GM19238 (cell line): ENCODE results near the gene FBXO24.
A peak's percentile ranks its signal among the peaks of the same experiment; 100 is the strongest.
"Not testable (repeated sequence)": the region's sequence is repeated elsewhere in the genome, so short reads cannot be mapped to it uniquely, and the experiment has no call there.

Source experiments
- DNase-seq: peaks from one replicate; pipeline ENCODE4 v3.0.0; 2011; ENCODE audit warnings: low spot score; ENCODE audit not compliant: insufficient read length

The FBXO24 gene

DNA sequence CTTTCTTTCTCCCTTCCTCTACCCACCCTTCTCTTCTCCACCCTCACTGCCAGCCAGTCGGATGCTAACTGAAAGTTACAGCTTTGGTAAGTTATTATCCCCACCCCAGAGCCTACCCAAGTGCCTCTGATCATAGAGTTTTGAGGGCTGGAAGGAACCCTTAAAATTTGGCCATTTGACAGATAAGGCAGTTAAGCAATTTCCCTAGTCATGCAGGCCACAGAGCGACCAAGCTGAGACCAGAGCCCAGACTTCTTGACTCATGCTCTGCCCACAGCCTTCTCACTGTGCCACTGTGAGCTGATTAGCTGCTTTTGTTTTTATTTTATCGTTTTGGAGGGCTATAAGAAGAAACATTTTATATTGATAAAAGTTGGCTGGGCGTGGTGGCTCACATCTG lies 29.6 kb upstream of the FBXO24 start:
- DNase-seq: no peak

DNA sequence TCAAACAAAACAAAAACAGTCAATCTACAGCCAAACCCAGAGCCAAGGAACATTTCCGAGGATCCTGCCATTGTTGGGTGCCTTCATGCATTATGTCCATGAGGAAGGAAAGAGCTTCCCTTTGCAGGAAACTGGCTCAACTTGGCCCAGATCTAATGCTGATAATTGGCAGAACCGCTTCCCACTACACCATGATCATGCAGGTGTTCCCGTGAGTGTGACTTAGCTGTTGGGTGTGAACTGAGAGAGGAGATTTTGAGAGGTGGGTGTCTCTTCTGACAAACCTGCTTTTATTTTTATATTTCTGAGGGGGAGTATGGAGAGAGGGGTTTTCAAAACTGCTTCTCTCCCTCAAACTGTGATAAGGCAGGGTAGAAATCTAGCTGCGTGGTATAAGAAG lies 27.0 kb upstream of the FBXO24 start:
- DNase-seq: no peak

DNA sequence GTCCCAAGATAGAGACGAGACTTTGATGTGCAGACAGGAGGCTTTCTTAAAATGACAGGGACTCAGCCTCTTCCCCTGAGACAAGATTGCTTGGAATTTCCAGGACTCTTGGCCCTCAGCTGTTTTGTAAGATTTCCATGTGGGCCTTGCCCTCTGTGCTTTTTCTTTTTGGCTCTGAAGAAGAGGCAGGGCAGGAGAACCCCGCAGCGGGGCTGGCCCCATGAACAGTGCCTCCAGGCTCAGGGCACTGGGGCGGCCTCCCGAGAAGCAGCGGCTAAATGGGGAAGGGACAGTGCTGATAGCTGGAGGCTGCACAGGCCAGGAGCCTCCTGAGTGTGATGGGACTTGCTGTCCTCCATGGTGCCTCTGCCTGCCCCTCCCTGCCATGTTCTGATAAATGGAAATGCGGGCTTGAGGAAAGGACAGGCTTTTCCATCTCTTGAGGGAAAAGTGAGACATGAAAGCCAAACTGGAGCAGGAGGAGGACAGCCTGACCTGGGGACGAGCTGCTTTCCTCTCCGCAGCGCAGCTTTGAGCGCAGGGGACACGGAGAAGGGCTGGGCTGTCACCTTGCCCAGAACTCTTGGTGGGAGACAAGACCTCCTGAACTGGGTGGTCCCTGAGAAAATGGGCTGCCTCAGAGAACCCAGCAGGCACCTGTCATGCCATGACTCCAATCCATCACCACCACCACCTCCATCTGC lies 24.5 kb upstream of the FBXO24 start:
- no peak for DNase-seq

DNA sequence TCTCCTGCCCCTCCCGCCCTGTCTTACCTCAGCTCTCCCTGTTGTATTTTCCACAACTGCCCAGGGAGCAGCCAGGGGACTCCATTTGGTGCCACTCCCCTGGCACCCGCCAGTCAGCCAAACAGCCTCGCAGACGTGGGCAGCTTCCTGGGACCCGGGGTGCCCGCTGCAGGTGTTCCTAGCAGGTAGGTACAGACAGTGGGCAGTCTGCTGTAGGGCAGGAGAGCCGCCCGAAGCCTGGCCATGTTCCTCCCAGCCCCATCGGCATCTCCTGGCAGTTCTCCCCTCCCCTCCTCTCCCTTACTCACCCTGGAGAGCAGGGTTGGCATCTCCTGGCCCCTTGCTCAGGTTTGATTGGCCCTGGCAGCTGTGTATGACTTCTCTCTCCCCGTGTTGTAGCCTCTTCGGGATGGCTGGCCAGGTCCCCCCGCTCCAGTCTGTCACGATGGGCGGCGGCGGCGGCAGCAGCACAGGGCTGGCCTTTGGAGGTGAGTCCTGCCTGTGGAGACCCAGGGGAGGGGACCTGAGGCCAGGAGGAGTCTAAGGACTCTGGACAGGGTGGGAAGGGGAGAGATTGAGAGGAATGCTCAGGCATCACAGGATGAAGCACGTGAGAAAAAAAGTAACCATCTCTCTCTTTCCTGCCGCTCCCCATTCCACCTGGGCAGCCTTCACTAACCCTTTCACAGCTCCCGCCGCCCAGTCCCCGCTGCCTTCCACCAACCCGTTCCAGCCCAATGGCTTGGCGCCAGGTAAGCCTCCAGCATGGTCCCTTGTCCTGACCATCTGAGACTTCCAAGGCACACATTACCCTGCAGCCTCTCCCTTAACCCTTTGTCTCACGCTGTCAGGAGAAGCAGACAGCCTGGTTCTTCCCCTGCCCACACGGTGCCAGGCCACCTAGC lies 23.7 kb upstream of the FBXO24 start:
- no peak for DNase-seq

DNA sequence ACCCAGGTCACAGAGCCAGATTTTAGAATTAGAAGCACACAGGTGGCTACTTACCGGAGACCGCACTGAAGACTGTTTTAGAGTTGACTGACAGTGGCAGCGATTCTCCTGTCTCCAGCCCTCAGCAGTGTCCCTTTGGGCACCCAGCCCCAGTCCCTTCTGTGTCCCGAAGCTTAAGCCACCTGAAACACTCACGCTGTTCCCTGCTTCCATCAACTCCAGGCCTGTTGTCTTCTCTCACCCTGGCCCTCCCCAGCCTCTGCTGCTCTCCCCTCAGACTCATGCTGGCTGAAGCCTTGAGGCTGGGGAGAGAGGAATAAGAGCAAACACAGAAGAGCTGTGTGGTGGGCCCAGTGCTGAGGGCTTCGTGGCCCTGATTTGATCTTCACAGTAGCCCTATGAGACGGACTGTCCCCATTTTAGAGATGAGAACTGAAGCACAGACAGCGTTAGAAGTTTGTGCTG lies 23.0 kb upstream of the FBXO24 start:
- DNase-seq: no peak

DNA sequence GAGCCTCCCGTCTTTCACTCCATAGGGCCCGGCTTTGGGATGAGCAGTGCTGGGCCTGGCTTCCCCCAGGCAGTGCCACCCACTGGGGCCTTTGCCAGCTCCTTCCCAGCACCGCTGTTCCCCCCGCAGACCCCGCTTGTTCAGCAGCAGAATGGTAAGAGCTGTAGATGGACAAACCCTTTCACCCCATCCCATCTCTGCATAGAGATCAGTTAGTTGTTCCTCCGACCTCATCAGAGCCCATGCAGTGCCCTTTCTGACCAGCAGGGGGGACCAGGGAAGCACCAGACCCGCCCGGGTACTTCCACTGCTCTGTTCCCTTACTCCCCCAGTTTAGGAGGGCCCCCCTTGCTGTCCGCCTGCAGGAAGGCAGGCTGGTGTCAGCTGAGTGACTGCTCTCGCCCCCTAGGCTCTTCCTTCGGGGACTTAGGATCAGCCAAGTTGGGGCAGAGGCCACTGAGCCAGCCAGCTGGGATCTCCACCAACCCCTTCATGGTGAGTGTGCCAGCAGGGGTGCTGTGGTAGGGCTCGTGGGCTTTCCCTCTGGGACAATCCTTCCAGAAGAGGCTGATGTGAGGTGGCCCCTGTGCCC lies 22.2 kb upstream of the FBXO24 start:
- peak; percentile 74 for DNase-seq

DNA sequence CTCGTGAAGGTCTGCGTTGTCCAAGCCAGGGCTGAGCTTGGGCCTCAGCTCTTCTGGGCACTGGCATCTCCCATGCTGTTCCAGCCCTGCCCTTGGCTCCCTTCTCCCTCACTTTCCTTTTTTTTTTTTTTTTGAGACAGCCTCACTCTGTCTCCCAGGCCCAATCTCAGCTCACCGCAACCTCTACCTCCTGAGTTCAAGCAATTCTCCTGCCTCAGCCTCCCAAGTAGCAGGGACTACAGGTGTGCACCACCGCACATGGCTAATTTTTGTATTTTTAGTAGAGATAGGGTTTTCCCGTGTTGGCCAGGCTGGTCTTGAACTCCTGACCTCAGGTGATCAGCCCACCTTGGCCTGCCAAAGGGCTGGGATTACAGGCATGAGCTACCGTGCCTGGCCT lies 21.7 kb upstream of the FBXO24 start:
- not testable (repeated sequence) for DNase-seq

DNA sequence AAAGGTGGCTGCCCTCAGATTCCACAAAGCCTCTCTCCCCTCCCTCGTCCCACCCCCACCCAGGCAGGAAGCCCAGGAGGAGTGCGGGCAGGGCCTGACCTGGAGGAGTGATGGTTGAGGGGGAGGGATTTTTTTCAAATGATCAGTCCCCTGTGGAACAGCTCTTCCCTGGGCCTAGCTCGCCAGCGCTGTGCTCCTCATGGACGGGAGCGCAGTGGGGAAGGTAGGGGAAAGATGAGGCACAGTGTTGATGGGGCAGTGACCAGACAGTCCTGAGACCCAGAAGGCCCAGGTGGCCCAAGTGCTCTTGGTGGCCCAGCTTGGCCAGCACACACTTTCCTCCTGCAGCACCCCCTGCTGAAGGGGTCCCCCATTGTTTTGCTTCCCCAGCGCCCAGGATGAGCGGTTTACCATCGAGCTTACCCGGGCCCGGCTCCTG lies 21.0 kb upstream of the FBXO24 start:
- DNase-seq: no peak

DNA sequence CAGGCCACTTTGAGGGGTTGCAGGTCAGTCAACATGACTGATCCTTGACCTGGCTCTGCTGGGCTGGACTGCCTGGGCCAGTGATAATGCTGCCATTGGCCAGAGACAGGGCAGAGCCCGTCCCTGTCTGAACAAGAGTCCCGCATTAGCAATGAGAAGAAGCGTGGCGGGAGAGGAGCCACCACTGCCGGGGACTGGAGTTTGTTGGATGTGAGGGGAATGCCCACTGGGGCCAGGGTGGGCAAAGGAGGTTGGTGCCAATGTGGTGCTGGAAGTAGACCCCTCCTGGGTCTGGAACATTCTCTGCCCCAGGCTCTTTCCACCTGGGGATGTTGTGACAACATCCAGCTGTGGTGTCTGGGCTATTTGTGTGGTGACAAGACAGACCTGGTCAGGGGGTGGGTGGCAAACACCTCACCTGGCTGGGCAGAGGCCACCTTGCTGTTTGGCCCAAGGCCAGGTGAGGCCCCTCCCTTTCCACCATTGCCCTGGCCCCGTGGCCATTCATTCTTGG lies 20.1 kb upstream of the FBXO24 start:
- no peak for DNase-seq

DNA sequence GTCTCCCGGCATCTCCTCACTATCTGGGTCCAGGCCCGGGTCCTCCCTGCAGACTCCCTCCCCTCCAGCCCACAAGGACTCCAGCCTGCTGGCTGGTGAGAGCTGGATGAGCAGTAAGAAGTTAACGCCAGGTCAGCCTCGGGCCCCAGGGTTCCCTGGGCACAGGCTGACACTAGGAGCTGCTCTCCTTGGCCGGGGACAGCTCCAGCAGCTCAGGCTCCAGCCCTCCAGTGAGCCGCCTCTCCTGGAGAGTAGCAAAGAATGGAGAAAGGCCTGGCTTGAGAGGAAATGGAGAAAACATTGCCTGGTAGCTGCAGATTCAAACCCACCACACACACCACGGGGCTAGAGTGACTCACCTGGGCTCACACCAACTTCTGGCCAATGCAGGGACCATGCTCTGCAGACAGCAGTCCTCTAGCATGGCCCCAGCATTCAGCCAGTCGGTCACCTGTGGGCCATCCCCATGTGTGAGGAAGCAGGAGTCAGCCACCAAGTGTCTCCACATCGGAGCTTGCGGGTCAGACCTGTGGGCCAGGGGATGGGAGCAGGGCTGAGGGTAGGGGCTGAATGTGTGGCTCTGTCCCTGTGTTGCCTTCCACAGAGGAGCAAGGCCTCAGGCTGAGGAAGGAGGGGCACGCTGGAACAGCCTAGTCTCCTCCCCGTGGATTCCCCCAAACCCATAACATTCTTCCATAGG lies 18.9 kb upstream of the FBXO24 start:
- no peak for DNase-seq

DNA sequence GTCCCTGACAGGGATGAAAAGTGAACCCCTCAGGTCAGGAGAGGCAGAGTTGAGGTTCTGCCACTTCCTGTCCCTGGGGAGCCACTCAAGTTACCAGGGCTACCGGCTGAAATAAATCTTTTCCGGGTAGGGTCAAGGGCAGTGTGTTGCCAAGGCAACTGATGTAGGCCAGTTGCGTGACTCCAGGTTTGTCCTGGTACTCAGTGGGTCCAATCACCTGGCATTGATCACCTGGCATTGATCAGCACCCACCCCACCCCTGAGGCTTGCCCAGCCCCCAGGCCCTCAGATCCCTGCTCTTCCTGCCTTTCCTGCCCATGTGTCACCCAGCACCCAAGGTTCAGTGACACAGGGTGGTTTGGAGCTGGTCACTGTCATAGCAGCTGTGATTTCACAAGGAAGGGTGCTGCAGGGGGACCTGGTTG lies 18.4 kb upstream of the FBXO24 start:
- no peak for DNase-seq

DNA sequence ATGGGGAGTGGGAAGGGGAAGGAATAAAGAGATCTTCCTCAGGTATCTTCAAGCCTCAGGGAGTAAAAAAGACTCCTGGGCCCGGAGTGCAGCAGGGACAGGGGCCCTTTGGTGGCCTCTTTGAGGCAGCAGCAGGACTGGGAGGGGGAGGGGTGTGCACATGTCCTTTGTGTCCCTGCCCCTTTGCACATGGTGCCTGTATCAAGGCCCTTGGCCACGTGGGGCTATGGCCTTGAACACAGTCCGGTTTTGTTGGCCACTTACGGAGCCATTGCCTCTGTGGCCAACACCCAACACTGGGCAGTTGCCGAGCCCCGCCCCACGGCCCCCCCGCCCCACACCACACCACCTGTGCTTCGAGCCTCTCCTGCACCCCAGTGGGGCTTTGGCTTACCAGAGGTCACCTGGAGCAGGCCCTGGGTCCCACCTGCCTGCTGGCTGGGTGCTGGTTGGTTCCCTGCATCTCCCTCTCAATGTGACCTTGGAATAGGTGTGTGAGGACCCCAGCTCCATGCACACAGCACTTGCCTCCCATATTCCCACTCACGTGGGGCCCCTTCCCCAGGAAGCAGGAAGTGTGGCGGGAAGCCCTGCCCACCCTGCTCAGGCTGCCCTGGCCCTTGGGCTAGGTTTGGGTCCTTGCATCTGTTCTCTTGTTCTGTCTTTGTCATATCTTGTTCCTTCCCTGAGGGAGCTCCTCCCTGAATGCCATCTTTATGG lies 17.8 kb upstream of the FBXO24 start:
- no peak for DNase-seq

DNA sequence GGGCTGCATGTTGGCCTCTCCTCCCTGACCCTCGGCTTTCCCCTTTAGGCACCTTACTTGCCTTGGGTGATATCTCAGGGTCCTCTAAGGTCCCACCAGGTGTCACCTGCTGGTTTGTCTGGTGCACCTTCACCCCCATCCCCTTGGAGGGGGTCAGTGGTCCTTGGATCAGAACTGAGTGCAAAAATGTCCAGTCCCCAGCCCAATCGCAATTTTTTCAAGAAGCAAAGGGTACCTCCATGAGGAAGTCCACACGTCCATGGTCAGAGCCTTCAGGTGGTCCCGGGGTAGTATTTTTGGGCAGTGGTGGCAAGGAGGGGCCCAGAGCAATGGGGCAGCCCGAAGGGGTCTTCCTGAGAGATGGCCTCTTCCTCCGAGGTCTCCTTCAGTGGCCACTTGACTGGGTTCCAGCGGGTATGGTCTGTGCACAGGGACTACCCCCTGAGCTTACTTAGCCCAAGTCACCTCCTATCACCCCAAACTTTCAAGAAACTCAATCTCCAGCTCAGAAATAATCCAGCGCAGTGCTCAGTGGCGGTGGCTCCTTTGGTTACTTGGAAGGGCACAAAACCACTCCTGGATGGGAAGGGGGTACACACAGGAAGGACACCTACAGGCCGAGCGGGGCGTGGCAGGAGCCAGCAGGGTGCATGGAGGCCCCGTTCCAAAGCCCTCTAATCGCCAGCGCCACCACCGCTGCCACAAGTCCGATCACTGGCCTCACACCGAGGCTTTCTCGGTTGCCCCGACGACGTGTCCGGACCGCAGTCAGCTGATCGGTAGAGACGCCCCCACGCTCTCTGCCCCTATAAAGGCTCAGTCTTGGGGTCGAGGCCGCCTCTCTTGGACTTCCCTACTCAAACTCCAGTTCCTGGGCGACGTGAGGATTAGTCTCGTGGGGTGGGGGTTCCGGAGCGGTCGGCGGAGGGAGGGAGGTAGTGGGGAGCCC lies 17.0 kb upstream of the FBXO24 start:
- no peak for DNase-seq

DNA sequence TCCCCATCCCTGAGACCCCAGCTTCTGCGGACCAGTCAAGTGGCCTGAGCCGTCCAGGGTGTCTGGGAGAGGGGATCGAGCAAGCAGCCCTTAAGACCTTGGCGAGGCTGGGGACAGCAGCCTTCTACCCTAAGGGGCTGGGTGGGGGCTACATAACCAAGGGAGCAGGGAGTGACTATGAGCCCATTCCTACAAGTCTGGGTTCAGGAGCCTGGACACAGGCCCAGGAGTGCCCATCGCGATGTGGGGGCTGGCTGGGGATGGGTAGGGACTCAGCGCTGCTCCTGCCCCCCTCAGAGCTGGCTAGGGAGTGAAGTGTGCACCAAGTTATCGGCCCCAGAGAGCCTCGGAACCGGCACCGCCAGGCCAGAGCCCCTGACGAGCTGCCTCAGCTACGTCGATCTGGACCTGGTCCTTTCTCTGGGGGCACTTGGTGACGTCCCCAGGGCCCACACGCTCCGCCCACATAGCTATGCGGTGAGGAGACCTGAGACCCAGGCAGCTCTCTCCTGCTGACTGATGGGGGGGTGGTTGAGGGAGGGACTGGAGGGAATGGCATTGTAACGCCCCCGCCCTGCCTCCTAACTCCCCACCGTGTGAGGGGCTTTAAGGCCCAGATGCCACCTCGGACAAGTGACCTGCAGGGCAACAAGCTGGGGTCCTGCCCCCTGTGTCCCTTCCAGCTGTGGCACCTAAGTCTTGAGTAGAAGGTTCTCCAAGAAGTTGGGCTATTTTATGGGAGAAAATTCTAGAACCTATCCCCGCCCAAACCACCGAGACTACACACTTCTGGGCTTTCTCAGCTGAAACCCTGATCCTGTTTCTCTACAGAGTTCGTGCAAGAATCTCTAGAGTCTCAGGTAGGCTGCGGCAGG lies 14.9 kb upstream of the FBXO24 start:
- no peak for DNase-seq

DNA sequence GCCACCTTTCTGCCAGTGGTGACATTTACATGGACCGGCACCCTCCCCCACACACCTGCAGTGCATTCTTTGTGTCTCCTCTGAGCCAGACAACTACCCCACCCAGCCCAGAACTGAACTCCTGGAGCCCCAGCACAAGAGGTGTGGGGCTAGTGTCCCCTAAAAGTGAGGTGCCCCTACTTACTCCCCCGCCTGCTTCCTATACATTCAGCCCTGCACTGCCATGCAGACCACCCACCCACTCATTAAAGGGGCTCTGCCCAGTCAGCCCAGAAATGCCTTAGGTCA lies 14.4 kb upstream of the FBXO24 start:
- no peak for DNase-seq

DNA sequence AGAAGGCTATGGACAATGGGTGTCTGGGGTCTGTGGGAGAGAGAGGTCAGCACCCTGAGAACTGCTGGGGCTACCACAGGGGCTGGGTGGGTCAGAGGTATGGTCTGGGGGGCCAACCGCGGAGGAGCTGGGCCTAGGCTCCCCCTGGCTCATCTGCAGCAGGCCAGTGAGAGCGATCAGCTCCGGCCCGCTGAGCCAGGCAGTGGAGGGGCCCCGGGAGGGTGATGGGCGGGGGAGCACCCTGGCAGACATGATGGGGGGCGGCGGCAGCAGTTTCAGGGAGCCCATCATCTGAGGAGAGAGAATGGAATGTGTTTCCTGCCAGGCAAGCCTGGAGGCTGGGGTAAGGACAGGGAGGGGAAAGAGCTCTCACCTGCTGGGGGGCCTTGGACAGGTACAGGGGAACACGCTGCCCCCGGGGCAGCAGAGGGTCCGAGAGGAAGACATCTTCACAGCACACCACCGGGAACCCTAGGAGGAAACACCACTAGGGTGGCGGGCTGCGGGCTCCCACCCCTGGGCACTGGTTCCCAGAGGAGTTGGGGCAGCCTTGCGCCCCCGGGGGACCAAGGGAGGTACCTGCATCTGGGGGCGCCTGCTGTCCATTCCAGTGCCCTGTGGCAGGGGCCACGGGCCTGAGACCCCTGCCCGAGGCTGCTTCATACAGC lies 13.7 kb upstream of the FBXO24 start:
- no peak for DNase-seq

DNA sequence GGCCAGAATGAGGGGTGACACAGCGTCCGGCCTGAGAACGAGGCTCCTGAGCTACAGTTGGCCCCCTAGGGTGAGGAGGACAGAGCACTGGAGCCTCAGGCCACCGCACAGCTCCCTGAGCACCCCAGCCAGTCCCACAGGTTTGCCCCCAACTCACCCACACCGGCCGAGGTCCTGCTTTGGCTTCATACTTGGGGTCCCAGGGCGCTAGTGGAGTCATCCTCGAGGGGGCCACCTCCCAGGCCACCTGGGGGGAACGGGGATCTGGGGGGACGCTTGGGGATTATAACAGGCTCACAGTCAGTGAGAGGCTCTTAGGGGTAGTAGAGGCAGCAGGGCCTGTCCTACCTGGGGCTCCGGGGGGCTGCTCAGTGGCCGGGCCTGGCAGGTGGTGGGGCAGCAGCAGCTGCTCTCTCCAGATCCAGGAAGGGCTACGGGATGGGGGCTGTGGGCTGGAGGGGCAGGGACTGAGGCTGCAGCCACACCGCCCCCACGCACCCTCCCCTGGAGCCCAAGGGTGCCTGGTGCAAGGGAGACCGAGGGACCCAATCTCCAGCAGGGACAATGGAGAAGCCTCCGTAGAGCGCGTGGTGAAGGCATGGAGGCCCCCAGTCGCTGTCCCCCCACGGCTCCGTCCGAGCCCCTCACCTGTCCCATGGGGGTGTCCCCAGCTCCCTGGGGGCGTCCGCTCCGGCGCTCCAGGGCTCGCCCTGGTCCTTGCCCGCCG lies 13.0 kb upstream of the FBXO24 start:
- DNase-seq: no peak
